Lower leg skin (tissue), 3 donors: ENCODE measurements around the gene UPK1B.

ENCODE experiments used
- POLR2A ChIP-seq, 2 donors: fragments of 450-650 bp; IDR thresholded peaks; one replicate each; pipeline ENCODE4 v1.6.1; 2016 to 2017; ENCODE audit warnings: antibody characterized with exemption in 2 of 2, mild to moderate bottlenecking in 1 of 2, moderate library complexity in 1 of 2
- TF ChIP-seq, protein P1 (sequence below), 3 donors: fragments of 450-650 bp; IDR thresholded peaks; one replicate each; pipeline ENCODE4 v1.5.1; 2016; ENCODE audit warnings: antibody characterized with exemption in 3 of 3, mild to moderate bottlenecking in 3 of 3, moderate library complexity in 2 of 3

DNA sequence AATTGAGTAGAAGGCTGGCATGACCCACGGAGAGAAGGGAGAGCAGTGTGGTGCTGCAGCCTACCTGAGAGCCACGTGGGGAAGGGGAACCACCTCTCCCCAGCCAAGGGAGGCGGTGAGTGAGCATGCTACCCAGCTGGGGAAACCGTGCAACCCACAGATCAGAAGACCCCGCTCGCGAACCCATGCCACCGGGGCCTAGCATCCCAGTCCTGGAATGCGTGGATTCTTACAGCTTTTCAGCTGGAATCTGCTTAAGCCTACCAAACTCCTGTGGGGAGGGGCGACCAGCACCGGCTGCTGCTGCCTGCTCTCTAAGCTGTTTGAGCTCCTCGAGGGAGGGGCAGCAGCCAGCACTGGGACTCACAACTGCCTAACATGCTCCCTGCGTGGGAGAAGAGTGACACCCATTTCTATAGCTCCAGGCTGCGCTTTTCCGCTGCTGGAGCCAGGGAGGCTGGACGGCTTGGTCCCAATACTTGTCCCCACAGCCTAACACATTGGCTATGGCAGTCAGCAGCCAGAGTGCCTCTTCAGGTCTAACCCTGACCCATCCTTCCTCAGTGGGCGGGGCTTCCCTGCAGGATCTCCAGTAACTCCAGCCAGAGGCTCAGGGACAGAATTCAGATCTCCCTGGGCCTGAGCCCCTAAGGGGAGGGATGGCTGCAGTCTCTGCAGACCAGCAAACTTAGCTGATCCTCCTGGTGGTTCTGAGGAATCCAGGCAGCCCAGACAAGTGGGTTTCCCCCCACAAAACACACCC lies 47.5 kb upstream of the UPK1B start:
- TF ChIP-seq, protein P1, sequence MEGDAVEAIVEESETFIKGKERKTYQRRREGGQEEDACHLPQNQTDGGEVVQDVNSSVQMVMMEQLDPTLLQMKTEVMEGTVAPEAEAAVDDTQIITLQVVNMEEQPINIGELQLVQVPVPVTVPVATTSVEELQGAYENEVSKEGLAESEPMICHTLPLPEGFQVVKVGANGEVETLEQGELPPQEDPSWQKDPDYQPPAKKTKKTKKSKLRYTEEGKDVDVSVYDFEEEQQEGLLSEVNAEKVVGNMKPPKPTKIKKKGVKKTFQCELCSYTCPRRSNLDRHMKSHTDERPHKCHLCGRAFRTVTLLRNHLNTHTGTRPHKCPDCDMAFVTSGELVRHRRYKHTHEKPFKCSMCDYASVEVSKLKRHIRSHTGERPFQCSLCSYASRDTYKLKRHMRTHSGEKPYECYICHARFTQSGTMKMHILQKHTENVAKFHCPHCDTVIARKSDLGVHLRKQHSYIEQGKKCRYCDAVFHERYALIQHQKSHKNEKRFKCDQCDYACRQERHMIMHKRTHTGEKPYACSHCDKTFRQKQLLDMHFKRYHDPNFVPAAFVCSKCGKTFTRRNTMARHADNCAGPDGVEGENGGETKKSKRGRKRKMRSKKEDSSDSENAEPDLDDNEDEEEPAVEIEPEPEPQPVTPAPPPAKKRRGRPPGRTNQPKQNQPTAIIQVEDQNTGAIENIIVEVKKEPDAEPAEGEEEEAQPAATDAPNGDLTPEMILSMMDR (IDR thresholded peaks at IDR 0.05), result no peak
- TF ChIP-seq POLR2A (IDR thresholded peaks at IDR 0.05), result no peak
